LNCAP (cell line): ENCODE measurements around the gene DOK1.

Experiments used
- CTCF ChIP-seq: fragments of 450-650 bp; IDR thresholded peaks from 2 replicates; pipeline ENCODE4 v1.5.1; 2017; ENCODE audit warnings: mild to moderate bottlenecking

Gene DOK1

GRCh38 chr2:74562126-74562775 lies 7.7 kb downstream of the DOK1 start:
- no peak for TF ChIP-seq CTCF

GRCh38 chr2:74564222-74564621 lies 9.7 kb downstream of the DOK1 start:
- TF ChIP-seq CTCF, result no peak

GRCh38 chr2:74566076-74566753 lies 11.7 kb downstream of the DOK1 start:
- TF ChIP-seq CTCF, result no peak

GRCh38 chr2:74566754-74567085 lies 12.2 kb downstream of the DOK1 start:
- TF ChIP-seq CTCF, result no peak

- no peak for TF ChIP-seq CTCF
Observed at GRCh38 chr2:74567881-74568280, 13.4 kb downstream of the DOK1 start.

GRCh38 chr2:74569686-74570085 lies 15.2 kb downstream of the DOK1 start:
- TF ChIP-seq CTCF, result no peak

- TF ChIP-seq CTCF, result no peak
Observed at GRCh38 chr2:74571058-74571457, 16.5 kb downstream of the DOK1 start.
